ENCODE results near the gene CHST8.

CHST8 gene

GRCh38 chr19:33799476-33799875, 177.7 kb downstream of the CHST8 start:
- DNase-seq = no peak

- no peak for DNase-seq
These were observed 178.4 kb downstream of the CHST8 start for GRCh38 chr19:33800012-33800680.

GRCh38 chr19:33801411-33801810, 179.7 kb downstream of the CHST8 start:
- DNase-seq = no peak

- no peak for DNase-seq
These were observed 180.2 kb downstream of the CHST8 start for GRCh38 chr19:33802001-33802400.

GRCh38 chr19:33802801-33803200, 181.0 kb downstream of the CHST8 start:
- no peak for DNase-seq

- no peak for DNase-seq
These were observed 181.6 kb downstream of the CHST8 start for GRCh38 chr19:33803383-33803782.

- DNase-seq = no peak
These were observed 182.5 kb downstream of the CHST8 start for GRCh38 chr19:33804021-33804799.

GRCh38 chr19:33805313-33805712, 183.6 kb downstream of the CHST8 start:
- no peak for DNase-seq

GRCh38 chr19:33805840-33806433, 184.2 kb downstream of the CHST8 start:
- DNase-seq = no peak

- no peak for DNase-seq
These were observed 184.7 kb downstream of the CHST8 start for GRCh38 chr19:33806434-33806881.

- DNase-seq = no peak
These were observed 186.6 kb downstream of the CHST8 start for GRCh38 chr19:33808399-33808798.

- DNase-seq = no peak
These were observed 188.2 kb downstream of the CHST8 start for GRCh38 chr19:33809960-33810359.

GRCh38 chr19:33810821-33811220, 189.1 kb downstream of the CHST8 start:
- DNase-seq = no peak

GRCh38 chr19:33811246-33811645, 189.5 kb downstream of the CHST8 start:
- DNase-seq = no peak

- DNase-seq = no peak
These were observed 190.1 kb downstream of the CHST8 start for GRCh38 chr19:33811736-33812387.

- DNase-seq = no peak
These were observed 190.9 kb downstream of the CHST8 start for GRCh38 chr19:33812388-33813330.

GRCh38 chr19:33813391-33814101, 191.8 kb downstream of the CHST8 start:
- no peak for DNase-seq

- DNase-seq = no peak
These were observed 192.7 kb downstream of the CHST8 start for GRCh38 chr19:33814181-33815165.

- no peak for DNase-seq
These were observed 193.9 kb downstream of the CHST8 start for GRCh38 chr19:33815380-33816340.
